ENCODE measurements around the gene ITPRIPL1.
A peak's percentile ranks its signal among the peaks of the same experiment; 100 is the strongest.
"Not testable (repeated sequence)": the region's sequence is repeated elsewhere in the genome, so short reads cannot be mapped to it uniquely, and the experiment has no call there.

Gene ITPRIPL1

GRCh38 chr2:96325041-96325883, at the start of gene ITPRIPL1:
ITPRIPL1 (plus strand) TSS chr2:96325317; CDS start chr2:96325840, 523 bp downstream.
- DNase-seq = peak in 1 of 2 donors; percentile 30

- DNase-seq = no peak
Measured at GRCh38 chr2:96276787-96277499, 48.2 kb upstream of the ITPRIPL1 start.

GRCh38 chr2:96287273-96287856, 37.8 kb upstream of the ITPRIPL1 start:
- no peak for DNase-seq

- no peak for DNase-seq
Measured at GRCh38 chr2:96291751-96292150, 33.4 kb upstream of the ITPRIPL1 start.

GRCh38 chr2:96294271-96294670, 30.8 kb upstream of the ITPRIPL1 start:
- not testable (repeated sequence) for DNase-seq

GRCh38 chr2:96296925-96297324, 28.2 kb upstream of the ITPRIPL1 start:
- no peak for DNase-seq

GRCh38 chr2:96301865-96302264, 23.3 kb upstream of the ITPRIPL1 start:
- DNase-seq = no peak

- no peak for DNase-seq
Measured at GRCh38 chr2:96304606-96305005, 20.5 kb upstream of the ITPRIPL1 start.

GRCh38 chr2:96305091-96305978, 19.8 kb upstream of the ITPRIPL1 start, which contains the start of gene SNRNP200:
SNRNP200 (minus strand) TSS chr2:96305546; CDS start chr2:96305437, 109 bp downstream.
- DNase-seq = peak; percentile 89 to 91

- no peak for DNase-seq
Measured at GRCh38 chr2:96305979-96306308, 19.2 kb upstream of the ITPRIPL1 start.

- no peak for DNase-seq
Measured at GRCh38 chr2:96306370-96306769, 18.7 kb upstream of the ITPRIPL1 start.

GRCh38 chr2:96308248-96308647, 16.9 kb upstream of the ITPRIPL1 start:
- DNase-seq = no peak

- no peak for DNase-seq
Measured at GRCh38 chr2:96315005-96315399, 10.1 kb upstream of the ITPRIPL1 start.

- peak in 1 of 2 donors; percentile 24 for DNase-seq
Measured at GRCh38 chr2:96315400-96316071, 9.6 kb upstream of the ITPRIPL1 start.

- DNase-seq = no peak
Measured at GRCh38 chr2:96316999-96317398, 8.1 kb upstream of the ITPRIPL1 start.

GRCh38 chr2:96317584-96317997, 7.5 kb upstream of the ITPRIPL1 start:
- DNase-seq = no peak

- DNase-seq = no peak
Measured at GRCh38 chr2:96318723-96319122, 6.4 kb upstream of the ITPRIPL1 start.

- no peak for DNase-seq
Measured at GRCh38 chr2:96319396-96319795, 5.7 kb upstream of the ITPRIPL1 start.

- DNase-seq = no peak
Measured at GRCh38 chr2:96320326-96320725, 4.8 kb upstream of the ITPRIPL1 start.

GRCh38 chr2:96320728-96321622, 4.1 kb upstream of the ITPRIPL1 start:
- DNase-seq = peak; percentile 14 to 22

GRCh38 chr2:96323849-96324248, 1.3 kb upstream of the ITPRIPL1 start:
- no peak for DNase-seq

All from CD4-positive, alpha-beta T cell treated with Interleukin-1 beta for 1 hour (primary cell).